ENCODE results near the gene ARG1.

DNA sequence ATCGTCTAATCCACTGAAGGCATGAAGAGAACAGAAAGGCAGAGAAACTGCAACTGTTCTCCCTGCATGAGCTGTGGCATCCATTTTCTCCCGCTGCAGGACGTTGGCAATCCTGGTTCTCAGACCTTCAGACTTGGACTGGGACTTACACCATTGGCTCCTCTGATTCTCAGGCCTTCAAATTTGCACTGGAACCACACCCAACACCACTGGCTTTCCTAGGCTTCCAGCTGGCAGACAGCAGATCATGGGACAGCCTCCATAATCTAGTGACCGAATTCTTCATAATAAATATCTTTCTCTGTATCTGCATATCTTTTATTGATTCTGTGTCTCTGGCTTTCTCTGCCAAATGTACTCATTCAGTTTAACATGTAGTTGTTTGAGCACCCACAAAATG lies 14.1 kb upstream of the ARG1 start:
- TF ChIP-seq POLR2A (IDR thresholded peaks at IDR 0.05) (no peak), EP300 (IDR thresholded peaks at IDR 0.05) (no peak)
- TF ChIP-seq, protein P1, sequence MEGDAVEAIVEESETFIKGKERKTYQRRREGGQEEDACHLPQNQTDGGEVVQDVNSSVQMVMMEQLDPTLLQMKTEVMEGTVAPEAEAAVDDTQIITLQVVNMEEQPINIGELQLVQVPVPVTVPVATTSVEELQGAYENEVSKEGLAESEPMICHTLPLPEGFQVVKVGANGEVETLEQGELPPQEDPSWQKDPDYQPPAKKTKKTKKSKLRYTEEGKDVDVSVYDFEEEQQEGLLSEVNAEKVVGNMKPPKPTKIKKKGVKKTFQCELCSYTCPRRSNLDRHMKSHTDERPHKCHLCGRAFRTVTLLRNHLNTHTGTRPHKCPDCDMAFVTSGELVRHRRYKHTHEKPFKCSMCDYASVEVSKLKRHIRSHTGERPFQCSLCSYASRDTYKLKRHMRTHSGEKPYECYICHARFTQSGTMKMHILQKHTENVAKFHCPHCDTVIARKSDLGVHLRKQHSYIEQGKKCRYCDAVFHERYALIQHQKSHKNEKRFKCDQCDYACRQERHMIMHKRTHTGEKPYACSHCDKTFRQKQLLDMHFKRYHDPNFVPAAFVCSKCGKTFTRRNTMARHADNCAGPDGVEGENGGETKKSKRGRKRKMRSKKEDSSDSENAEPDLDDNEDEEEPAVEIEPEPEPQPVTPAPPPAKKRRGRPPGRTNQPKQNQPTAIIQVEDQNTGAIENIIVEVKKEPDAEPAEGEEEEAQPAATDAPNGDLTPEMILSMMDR (IDR thresholded peaks at IDR 0.05) = no peak

Data from tibial nerve (tissue), 4 donors.